GM12878 (cell line): ENCODE data around the gene ADGRD2. TPM values are rescaled to one million over a fixed set of nuclear protein-coding genes. Genes with fewer than 3 reads are reported as not detected.

ENCODE experiments used
- ATAC-seq: fragments of 200-7000 bp; cut with Tn5 transposase; 3 replicates; pipeline ENCODE4 v1.9.1; 2020; ENCODE audit warnings: mild to moderate bottlenecking, moderate library complexity
- BruUV-seq: library from RNA; stranded (reverse); fragments of 400-500 nt; replicated peaks from 2 replicates; lab custom pipeline; 2021; lab: Mats Ljungman, UMichigan
- CTCF ChIA-PET: fragments of 300-600 bp; sonication (Branson Sonifier 250); formaldehyde crosslinking; extraction: SDS; loops from one replicate; lab custom pipeline; 2021; ENCODE audit warnings: inconsistent platforms; lab: Yijun Ruan, JAX
- POLR2A ChIA-PET: fragments of 350-600 bp; formaldehyde crosslinking; extraction: SDS; loops from one replicate; lab custom pipeline; 2021; ENCODE audit warnings: inconsistent platforms; lab: Charles Lee
- RAD21 ChIA-PET: fragments of 300-600 bp; sonication (Branson Sonifier 250); formaldehyde crosslinking; loops from one replicate; lab custom pipeline; 2023; ENCODE audit warnings: antibody characterized with exemption; ENCODE audit not compliant: unreplicated experiment; lab: Charles Lee
- SMC1A ChIA-PET: fragments of 300-600 bp; sonication (Branson Sonifier 250); formaldehyde crosslinking; loops from one replicate; lab custom pipeline; 2023; ENCODE audit not compliant: unreplicated experiment, uncharacterized antibody; lab: Charles Lee
- DNase-seq: peaks from one replicate; pipeline ENCODE4 v3.0.0-alpha.2; 2011; ENCODE audit warnings: low read depth, low spot score
- FAIRE-seq: peaks from 3 replicates; lab custom pipeline; 2011; peaks lifted over from hg19 to GRCh38; lab: Jason Lieb, UNC
- H2AFZ ChIP-seq: 2 replicates; pipeline ENCODE4 v1.6.0; 2011; ENCODE audit warnings: low read depth, low read length, control low read depth; ENCODE audit not compliant: control insufficient read depth
- H3K27ac ChIP-seq: 2 replicates; pipeline ENCODE4 v1.5.1; 2011; ENCODE audit warnings: control low read depth; ENCODE audit not compliant: control insufficient read depth, insufficient read depth
- H3K27me3 ChIP-seq, 2 experiments: replicated peaks in 1 of 2; 2 replicates each; pipeline versions ENCODE4 v1.6.0 to v1.6.1; 2011; ENCODE audit warnings: low read length in 1 of 2; ENCODE audit not compliant: control insufficient read depth in 2 of 2, insufficient read depth in 2 of 2
- H3K36me3 ChIP-seq, 2 experiments: 2 replicates each; pipeline ENCODE4 v1.5.1; 2011; ENCODE audit warnings: low read length in 1 of 2; ENCODE audit not compliant: control insufficient read depth in 2 of 2, insufficient read depth in 2 of 2
- H3K4me1 ChIP-seq: 2 replicates; pipeline ENCODE4 v1.6.1; 2011; ENCODE audit warnings: mild to moderate bottlenecking, low read length, moderate library complexity, mixed read lengths; ENCODE audit not compliant: control insufficient read depth, insufficient read depth
- H3K4me2 ChIP-seq: 2 replicates; pipeline ENCODE4 v1.6.0; 2011; ENCODE audit warnings: control low read depth; ENCODE audit not compliant: control insufficient read depth, insufficient read depth
- H3K4me3 ChIP-seq: fragments of 200-600 bp; sonication (generic); 2 replicates; pipeline ENCODE4 v1.5.1; 2016
- H3K79me2 ChIP-seq: 2 replicates; pipeline ENCODE4 v1.6.0; 2011; ENCODE audit warnings: low read length; ENCODE audit not compliant: control insufficient read depth, insufficient read depth
- H3K9ac ChIP-seq: 2 replicates; pipeline ENCODE4 v1.8.0; 2011; ENCODE audit warnings: low read length, control low read depth, mixed read lengths; ENCODE audit not compliant: control insufficient read depth, insufficient read depth
- H3K9me3 ChIP-seq: replicated peaks from 3 replicates; pipeline ENCODE4 v1.5.1; 2011; ENCODE audit warnings: mild to moderate bottlenecking, low read length; ENCODE audit not compliant: control insufficient read depth, insufficient read depth
- H4K20me1 ChIP-seq: 2 replicates; pipeline ENCODE4 v1.6.0; 2011; ENCODE audit not compliant: control insufficient read depth, insufficient read depth
- ATF7 ChIP-seq: fragments of 450-650 bp; IDR thresholded peaks from 2 replicates; pipeline ENCODE4 v1.6.1; 2016; ENCODE audit warnings: low read depth, mild to moderate bottlenecking
- CBFB ChIP-seq: IDR thresholded peaks from 2 replicates; pipeline ENCODE4 v1.6.1; 2016; ENCODE audit warnings: antibody characterized with exemption, low read depth
- ETV6 ChIP-seq, 2 experiments: fragments of 450-650 bp in 1 of 2; IDR thresholded peaks in 1 of 2; conservative IDR thresholded peaks in 1 of 2; 2 replicates each; pipeline ENCODE4 v1.6.1; 2014; ENCODE audit warnings: antibody characterized with exemption in 1 of 2, borderline replicate concordance in 1 of 2, low read depth in 1 of 2, mild to moderate bottlenecking in 1 of 2, moderate library complexity in 1 of 2
- IRF4 ChIP-seq: IDR thresholded peaks from 2 replicates; pipeline ENCODE4 v1.6.1; 2011; ENCODE audit warnings: low read depth, low read length
- IRF5 ChIP-seq: fragments of 450-650 bp; IDR thresholded peaks from 2 replicates; pipeline ENCODE4 v1.6.1; 2017; ENCODE audit warnings: borderline replicate concordance
- MTA2 ChIP-seq: fragments of 450-650 bp; IDR thresholded peaks from 2 replicates; pipeline ENCODE4 v1.6.1; 2016; ENCODE audit warnings: low read depth, mild to moderate bottlenecking, moderate library complexity
- POLR2AphosphoS5 ChIP-seq: IDR thresholded peaks from 2 replicates; pipeline ENCODE4 v1.6.1; 2011; ENCODE audit warnings: mild to moderate bottlenecking, low read length, inconsistent platforms
- RFX5 ChIP-seq: IDR thresholded peaks from 2 replicates; pipeline ENCODE4 v1.6.1; 2011; ENCODE audit warnings: low read depth, low read length, improper control_type of control experiment
- WGBS: methylation state at CpG from one replicate; pipeline ENCODE4 v1.1.6; 2016; ENCODE audit warnings: low lambda C conversion rate; ENCODE audit not compliant: insufficient replicate concordance, insufficient coverage; ENCODE audit errors: missing lambda C conversion rate; 5-methylcytosine and 5-hydroxymethylcytosine counted together
- in situ Hi-C: fragments of 300-500 bp; cut with MboI; formaldehyde crosslinking; loops from 9 replicates; pipeline ENCODE4 v1.14.3; 2018; ENCODE audit warnings: mixed read lengths
- intact Hi-C: fragments of 100-400 bp; cut with micrococcal nuclease; formaldehyde crosslinking; loops from one replicate; pipeline ENCODE4 v1.14.2; 2022; ENCODE audit not compliant: unreplicated experiment
- polyA plus RNA-seq, 11 experiments: library from polyadenylated mRNA; depleted of rRNA in 4 of 11; unstranded in 6 of 11; stranded (reverse) in 5 of 11; fragments of >200 nt; fragmentation: Nextera tagmentation in 4 of 11; fragmentation: Illumina TruSeq in 1 of 11; extraction: Ambion mirVana in 4 of 11; extraction: Trizol in 1 of 11; gene quantifications; 1 replicate in 1 of 11; 2 replicates in 10 of 11; pipeline versions ENCODE4 v1.2.1 to v1.2.3, GENCODE V29; 2011 to 2016; ENCODE audit warnings: inconsistent platforms in 2 of 11, missing spikeins in 2 of 11, low read depth in 1 of 11
- total RNA-seq, 4 experiments: library from RNA; depleted of rRNA in 3 of 4; stranded (reverse); fragments of >200 nt in 3 of 4; fragmentation: Illumina TruSeq in 1 of 4; extraction: Trizol in 1 of 4; gene quantifications; 2 replicates each; pipeline versions ENCODE4 v1.2.1 to v1.2.3, GENCODE V29; 2013 to 2021

Gene ADGRD2
- total and polyA plus RNA-seq, 10 of the 15 experiments (the other 5 are each of a cell fraction or from before 2014, with no cell fraction given): not detected

GRCh38 chr9:124489222-124489621 is 39.0 kb downstream of the ADGRD2 start:
- Histone ChIP-seq H3K4me2 (no peak overlapping the region), H3K9ac (no peak overlapping the region), H3K27me3 (peaks cover 0 to 2% of the 10 kb centered on the region in 2 experiments; a peak in 2 of 4 replicates), H3K79me2 (no peaks in the 10 kb centered on the region), H3K4me3 (no peak overlapping the region), H3K27ac (no peak overlapping the region), H4K20me1 (no peaks in the 10 kb centered on the region), H3K4me1 (peaks cover 7% of the 10 kb centered on the region), H2AFZ (no peak overlapping the region), H3K36me3 (no peaks in the 10 kb centered on the region), H3K9me3 (no peaks in the 10 kb centered on the region)
- FAIRE-seq: no peak
- POLR2A ChIA-PET: no interaction called here
- CTCF ChIA-PET: interaction anchor here (0.6 kb wide), 1 partner anchor 22 kb away, joined by 4 read pairs; no protein-coding TSS in a partner anchor
- DNase-seq: no peak
- 58% methylated on average over 13 of the region's 13 CpGs for WGBS
- intact Hi-C loops (no loop called here), in situ Hi-C loops (no loop called here)
- no TSS peak for BruUV-seq
- SMC1A ChIA-PET: no interaction called here
- no peak for ATAC-seq
- TF ChIP-seq CBFB (no peak), MTA2 (no peak), IRF5 (no peak), POLR2AphosphoS5 (no peak), RFX5 (no peak), ETV6 (conservative IDR thresholded peaks at IDR 0.05 in 1 of 2, IDR thresholded peaks at IDR 0.05 in 1 of 2; ENCODE audit: borderline replicate concordance in 1 of 2, low read depth in 1 of 2) (no peak), ATF7 (no peak), IRF4 (no peak)
- RAD21 ChIA-PET: no interaction called here
